T-helper 2 cell treated with Interferon-gamma antibody and Interleukin-4, amounts not matched to agents 5 μg/mL and 100 μg/mL, for 36 hours (primary cell): ENCODE results near the gene INS.
A peak's percentile ranks its signal among the peaks of the same experiment; 100 is the strongest.

Experiments used
- DNase-seq: peaks from one replicate; pipeline ENCODE4 v3.0.0; 2021; ENCODE audit warnings: low spot score
- H3K27ac Mint-ChIP-seq: one replicate; pipeline ENCODE4 v1.8.0; 2021; ENCODE audit warnings: mild to moderate bottlenecking, mixed read lengths
- H3K27me3 Mint-ChIP-seq: one replicate; pipeline ENCODE4 v1.8.0; 2021; ENCODE audit warnings: low read depth, mixed read lengths
- H3K36me3 Mint-ChIP-seq: one replicate; pipeline ENCODE4 v1.8.0; 2021; ENCODE audit warnings: low read depth, mixed read lengths
- H3K4me1 Mint-ChIP-seq: one replicate; pipeline ENCODE4 v1.8.0; 2021; ENCODE audit warnings: low read depth, mixed read lengths
- H3K4me3 Mint-ChIP-seq: one replicate; pipeline ENCODE4 v1.8.0; 2022; ENCODE audit warnings: mild to moderate bottlenecking, moderate library complexity, mixed read lengths
- H3K9me3 Mint-ChIP-seq: one replicate; pipeline ENCODE4 v1.8.0; 2021; ENCODE audit warnings: mixed read lengths

INS gene

GRCh38 chr11:2143799-2144543 lies 17.0 kb downstream of the INS start:
- no peak overlapping the region for H3K27ac Mint-ChIP-seq
- DNase-seq: no peak
- no peaks in the 10 kb centered on the region for H3K4me1 Mint-ChIP-seq
- H3K36me3 Mint-ChIP-seq: no peaks in the 10 kb centered on the region
- H3K9me3 Mint-ChIP-seq: no peaks in the 10 kb centered on the region
- no peak overlapping the region for H3K4me3 Mint-ChIP-seq
- H3K27me3 Mint-ChIP-seq: peaks cover 73% of the 10 kb centered on the region

GRCh38 chr11:2143477-2143798 lies 17.6 kb downstream of the INS start:
- H3K27me3 Mint-ChIP-seq: peaks cover 69% of the 10 kb centered on the region
- no peaks in the 10 kb centered on the region for H3K36me3 Mint-ChIP-seq
- H3K27ac Mint-ChIP-seq: no peak overlapping the region
- H3K4me3 Mint-ChIP-seq: no peak overlapping the region
- no peaks in the 10 kb centered on the region for H3K9me3 Mint-ChIP-seq
- H3K4me1 Mint-ChIP-seq: no peaks in the 10 kb centered on the region
- no peak for DNase-seq

GRCh38 chr11:2142762-2143202 lies 18.2 kb downstream of the INS start:
- Mint-ChIP-seq H3K4me1 (no peaks in the 10 kb centered on the region), H3K27ac (no peak overlapping the region), H3K9me3 (no peaks in the 10 kb centered on the region), H3K4me3 (no peak overlapping the region), H3K36me3 (no peaks in the 10 kb centered on the region), H3K27me3 (peaks cover 67% of the 10 kb centered on the region)
- DNase-seq: peak; percentile 69

GRCh38 chr11:2142300-2142759 lies 18.7 kb downstream of the INS start:
- no peaks in the 10 kb centered on the region for H3K36me3 Mint-ChIP-seq
- no peak overlapping the region for H3K27ac Mint-ChIP-seq
- peaks cover 70% of the 10 kb centered on the region for H3K27me3 Mint-ChIP-seq
- no peaks in the 10 kb centered on the region for H3K4me1 Mint-ChIP-seq
- no peak overlapping the region for H3K4me3 Mint-ChIP-seq
- H3K9me3 Mint-ChIP-seq: no peaks in the 10 kb centered on the region
- DNase-seq: no peak

- DNase-seq: no peak
- H3K27me3 Mint-ChIP-seq: peaks cover 69% of the 10 kb centered on the region
- no peaks in the 10 kb centered on the region for H3K4me1 Mint-ChIP-seq
- no peaks in the 10 kb centered on the region for H3K9me3 Mint-ChIP-seq
- no peak overlapping the region for H3K4me3 Mint-ChIP-seq
- H3K36me3 Mint-ChIP-seq: no peaks in the 10 kb centered on the region
- no peak overlapping the region for H3K27ac Mint-ChIP-seq
Observed at GRCh38 chr11:2140411-2141400, 20.3 kb downstream of the INS start.

GRCh38 chr11:2139621-2140337 lies 21.2 kb downstream of the INS start:
- Mint-ChIP-seq H3K4me3 (no peak overlapping the region), H3K27ac (no peak overlapping the region), H3K9me3 (no peaks in the 10 kb centered on the region), H3K27me3 (peaks cover 63% of the 10 kb centered on the region), H3K4me1 (no peaks in the 10 kb centered on the region), H3K36me3 (no peaks in the 10 kb centered on the region)
- no peak for DNase-seq

- H3K4me3 Mint-ChIP-seq: no peak within 1 kb of the TSS
- H3K9me3 Mint-ChIP-seq: no peaks in the 10 kb centered on the region
- H3K27ac Mint-ChIP-seq: peak within 1 kb of the TSS; percentile 52
- H3K4me1 Mint-ChIP-seq: no peaks in the 10 kb centered on the region
- H3K27me3 Mint-ChIP-seq: peaks cover 58% of the 10 kb centered on the region
- no peaks in the 10 kb centered on the region for H3K36me3 Mint-ChIP-seq
- no peak for DNase-seq
Observed at GRCh38 chr11:2139123-2139521, 21.9 kb downstream of the INS start, which contains the start of gene IGF2. IGF2 (minus strand) TSS chr11:2139389; CDS start chr11:2135523, 3,866 bp downstream.

- H3K9me3 Mint-ChIP-seq: no peaks in the 10 kb centered on the region
- H3K4me3 Mint-ChIP-seq: no peak overlapping the region
- H3K36me3 Mint-ChIP-seq: no peaks in the 10 kb centered on the region
- H3K27ac Mint-ChIP-seq: peak overlapping the region; percentile 52
- H3K27me3 Mint-ChIP-seq: peaks cover 57% of the 10 kb centered on the region
- DNase-seq: no peak
- no peaks in the 10 kb centered on the region for H3K4me1 Mint-ChIP-seq
Observed at GRCh38 chr11:2138431-2139122, 22.4 kb downstream of the INS start.

GRCh38 chr11:2138068-2138430 lies 23.0 kb downstream of the INS start:
- Mint-ChIP-seq H3K4me1 (no peaks in the 10 kb centered on the region), H3K4me3 (no peak overlapping the region), H3K27me3 (peaks cover 52% of the 10 kb centered on the region), H3K27ac (no peak overlapping the region), H3K9me3 (no peaks in the 10 kb centered on the region), H3K36me3 (no peaks in the 10 kb centered on the region)
- DNase-seq: no peak

- Mint-ChIP-seq H3K27me3 (peaks cover 49% of the 10 kb centered on the region), H3K4me1 (no peaks in the 10 kb centered on the region), H3K36me3 (no peaks in the 10 kb centered on the region), H3K4me3 (no peak overlapping the region), H3K27ac (no peak overlapping the region), H3K9me3 (no peaks in the 10 kb centered on the region)
- DNase-seq: no peak
Observed at GRCh38 chr11:2137202-2138067, 23.6 kb downstream of the INS start.

GRCh38 chr11:2136952-2137201 lies 24.1 kb downstream of the INS start:
- Mint-ChIP-seq H3K27me3 (peaks cover 47% of the 10 kb centered on the region), H3K27ac (no peak overlapping the region), H3K9me3 (no peaks in the 10 kb centered on the region), H3K4me3 (no peak overlapping the region), H3K4me1 (no peaks in the 10 kb centered on the region), H3K36me3 (no peaks in the 10 kb centered on the region)
- DNase-seq: no peak

- peaks cover 47% of the 10 kb centered on the region for H3K27me3 Mint-ChIP-seq
- H3K4me1 Mint-ChIP-seq: no peaks in the 10 kb centered on the region
- H3K27ac Mint-ChIP-seq: no peak overlapping the region
- no peak for DNase-seq
- H3K9me3 Mint-ChIP-seq: peaks cover 3% of the 10 kb centered on the region
- H3K36me3 Mint-ChIP-seq: no peaks in the 10 kb centered on the region
- H3K4me3 Mint-ChIP-seq: no peak overlapping the region
Observed at GRCh38 chr11:2136209-2136951, 24.6 kb downstream of the INS start.
